Transverse colon (tissue), 4 donors: ENCODE data around the gene PIK3R5.

Source experiments
- CTCF ChIP-seq, 5 experiments: fragments of 200-600 bp in 3 of 5; fragments of 450-650 bp in 2 of 5; sonication (generic) in 3 of 5; IDR thresholded peaks; 1 replicate in 2 of 5; 2 replicates in 3 of 5; pipeline ENCODE4 v1.5.1; 2016 to 2017; ENCODE audit warnings: antibody characterized with exemption in 5 of 5, inconsistent platforms in 3 of 5, mild to moderate bottlenecking in 2 of 5, moderate library complexity in 1 of 5
- EP300 ChIP-seq: sonication (generic); formaldehyde crosslinking; IDR thresholded peaks from one replicate; pipeline ENCODE4 v1.6.1; 2017; ENCODE audit warnings: antibody characterized with exemption, low read depth
- POLR2A ChIP-seq: fragments of 450-650 bp; IDR thresholded peaks from one replicate; pipeline ENCODE4 v1.6.1; 2016; ENCODE audit warnings: antibody characterized with exemption, mild to moderate bottlenecking, moderate library complexity
- POLR2AphosphoS5 ChIP-seq, 3 donors: sonication (generic); formaldehyde crosslinking; IDR thresholded peaks; one replicate each; pipeline ENCODE4 v1.6.1; 2016; ENCODE audit warnings: antibody characterized with exemption in 3 of 3

- TF ChIP-seq CTCF (IDR thresholded peaks at IDR 0.05) (no peak), POLR2A (no peak), EP300 (no peak), POLR2AphosphoS5 (IDR thresholded peaks at IDR 0.05) (no peak)
Measured at GRCh38 chr17:8951206-8951605, 14.3 kb downstream of the PIK3R5 start.
